GM04504 (cell line): ENCODE data around the gene CDS1.
"Not testable (repeated sequence)": the region's sequence is repeated elsewhere in the genome, so short reads cannot be mapped to it uniquely, and the experiment has no call there.

Source experiments
- DNase-seq: peaks from one replicate; pipeline ENCODE4 v3.0.0-alpha.2; 2012; ENCODE audit warnings: low read depth

Gene CDS1

GRCh38 chr4:84582988-84583875 lies at the start of gene CDS1:
TSS of gene CDS1 (plus strand) at chr4:84583127. CDS start at chr4:84583402, 275 bp downstream.
- DNase-seq, result no peak

GRCh38 chr4:84535901-84536300 lies 47.0 kb upstream of the CDS1 start:
- DNase-seq, result no peak

GRCh38 chr4:84545093-84545492 lies 37.8 kb upstream of the CDS1 start:
- no peak for DNase-seq

GRCh38 chr4:84547211-84547610 lies 35.7 kb upstream of the CDS1 start:
- DNase-seq, result no peak

- DNase-seq, result not testable (repeated sequence)
Observed at GRCh38 chr4:84549191-84549590, 33.7 kb upstream of the CDS1 start.

- DNase-seq, result no peak
Observed at GRCh38 chr4:84562156-84562555, 20.8 kb upstream of the CDS1 start.

GRCh38 chr4:84563002-84563401 lies 19.9 kb upstream of the CDS1 start:
- DNase-seq, result no peak

GRCh38 chr4:84565951-84566350 lies 17.0 kb upstream of the CDS1 start:
- no peak for DNase-seq

GRCh38 chr4:84568496-84568895 lies 14.4 kb upstream of the CDS1 start:
- DNase-seq, result no peak

- no peak for DNase-seq
Observed at GRCh38 chr4:84569009-84569408, 13.9 kb upstream of the CDS1 start.

GRCh38 chr4:84573385-84574068 lies 9.4 kb upstream of the CDS1 start:
- no peak for DNase-seq

GRCh38 chr4:84574069-84574720 lies 8.7 kb upstream of the CDS1 start:
- no peak for DNase-seq

- no peak for DNase-seq
Observed at GRCh38 chr4:84578540-84579402, 4.2 kb upstream of the CDS1 start.

GRCh38 chr4:84579403-84579776 lies 3.5 kb upstream of the CDS1 start:
- no peak for DNase-seq

- no peak for DNase-seq
Observed at GRCh38 chr4:84582302-84582987, 482 bp upstream of the CDS1 start.

- DNase-seq, result no peak
Observed at GRCh38 chr4:84583876-84584380, 1.0 kb downstream of the CDS1 start.

GRCh38 chr4:84585251-84585650 lies 2.3 kb downstream of the CDS1 start:
- no peak for DNase-seq

GRCh38 chr4:84594724-84595123 lies 11.8 kb downstream of the CDS1 start:
- DNase-seq, result no peak

- no peak for DNase-seq
Observed at GRCh38 chr4:84596826-84597225, 13.9 kb downstream of the CDS1 start.

GRCh38 chr4:84597450-84597849 lies 14.5 kb downstream of the CDS1 start:
- DNase-seq, result no peak

GRCh38 chr4:84606645-84607044 lies 23.7 kb downstream of the CDS1 start:
- no peak for DNase-seq
